PC-3 (cell line): ENCODE measurements around the gene STX16. TPM values are rescaled to one million over a fixed set of nuclear protein-coding genes. Genes with fewer than 3 reads are reported as not detected.

Experiments
- ATAC-seq: fragments of 200-7000 bp; cut with Tn5 transposase; 2 replicates; pipeline ENCODE4 v1.9.1; 2020; ENCODE audit warnings: mild to moderate bottlenecking, moderate library complexity
- BruUV-seq: library from RNA; stranded (reverse); fragments of 400-500 nt; replicated peaks from 2 replicates; lab custom pipeline; 2021; lab: Mats Ljungman, UMichigan
- CTCF ChIA-PET: fragments of 300-600 bp; sonication (Branson Sonifier 250); formaldehyde crosslinking; loops from one replicate; lab custom pipeline; 2022; ENCODE audit warnings: antibody characterized with exemption; lab: Charles Lee
- POLR2A ChIA-PET: fragments of 300-600 bp; sonication (Branson Sonifier 250); formaldehyde crosslinking; loops from one replicate; lab custom pipeline; 2022; ENCODE audit warnings: antibody characterized with exemption; ENCODE audit not compliant: unreplicated experiment; lab: Charles Lee
- DNase-seq: peaks from one replicate; pipeline ENCODE4 v3.0.0-alpha.2; 2015
- H2AFZ ChIP-seq: fragments of 300-600 bp; sonication (generic); 2 replicates; pipeline ENCODE4 v1.6.0; 2016; ENCODE audit warnings: antibody characterized with exemption, low read length
- H3F3A ChIP-seq: fragments of 300-600 bp; sonication (generic); one replicate; pipeline ENCODE4 v1.6.0; 2017; ENCODE audit warnings: antibody characterized with exemption, low read length, control low read depth, mild to moderate bottlenecking; ENCODE audit not compliant: unreplicated experiment
- H3K27ac ChIP-seq: fragments of 300-600 bp; sonication (generic); 2 replicates; pipeline ENCODE4 v1.5.1; 2016; ENCODE audit warnings: mild to moderate bottlenecking, low read length
- H3K27me3 ChIP-seq: fragments of 300-600 bp; sonication (generic); 2 replicates; pipeline ENCODE4 v1.6.1; 2016; ENCODE audit warnings: low read length, mixed read lengths
- H3K36me3 ChIP-seq: fragments of 300-600 bp; sonication (generic); 2 replicates; pipeline ENCODE4 v1.6.1; 2016; ENCODE audit warnings: low read depth, mixed run types, low read length, mixed read lengths
- H3K4me1 ChIP-seq: fragments of 300-600 bp; sonication (generic); 2 replicates; pipeline ENCODE4 v1.5.1; 2016; ENCODE audit warnings: low read length; ENCODE audit not compliant: insufficient read depth
- H3K4me2 ChIP-seq: fragments of 300-600 bp; sonication (generic); 2 replicates; pipeline ENCODE4 v1.6.0; 2016; ENCODE audit warnings: low read length
- H3K4me3 ChIP-seq: fragments of 300-600 bp; sonication (generic); 2 replicates; pipeline ENCODE4 v1.5.1; 2016; ENCODE audit warnings: mild to moderate bottlenecking, low read length, mixed read lengths
- H3K79me2 ChIP-seq: fragments of 300-600 bp; sonication (generic); 2 replicates; pipeline ENCODE4 v1.6.1; 2017; ENCODE audit warnings: low read length, mixed read lengths
- H3K9ac ChIP-seq: fragments of 300-600 bp; sonication (generic); 2 replicates; pipeline ENCODE4 v1.6.0; 2016; ENCODE audit warnings: mild to moderate bottlenecking, low read length
- H3K9me2 ChIP-seq: fragments of 300-600 bp; sonication (generic); replicated peaks from 2 replicates; pipeline ENCODE4 v1.6.1; 2016; ENCODE audit warnings: mixed run types, low read length, mixed read lengths
- H3K9me3 ChIP-seq: fragments of 300-600 bp; sonication (generic); 2 replicates; pipeline ENCODE4 v1.6.1; 2016; ENCODE audit warnings: low read length, mixed read lengths
- H4K20me1 ChIP-seq: fragments of 300-600 bp; sonication (generic); 2 replicates; pipeline ENCODE4 v1.6.1; 2016; ENCODE audit warnings: low read length, mixed read lengths
- CTCF ChIP-seq: fragments of 300-600 bp; sonication (generic); conservative IDR thresholded peaks from 2 replicates; pipeline ENCODE4 v1.5.1; 2017; ENCODE audit warnings: antibody characterized with exemption, low read depth, mild to moderate bottlenecking, low read length
- EZH2 ChIP-seq: fragments of 300-600 bp; sonication (generic); IDR thresholded peaks from one replicate; pipeline ENCODE4 v1.6.1; 2017; ENCODE audit warnings: antibody characterized with exemption, mild to moderate bottlenecking, low read length; ENCODE audit not compliant: unreplicated experiment
- EZH2phosphoT487 ChIP-seq: fragments of 300-600 bp; sonication (generic); IDR thresholded peaks from 2 replicates; pipeline ENCODE4 v1.6.1; 2018; ENCODE audit warnings: mild to moderate bottlenecking, antibody characterized with exemption, low read length, borderline replicate concordance
- intact Hi-C: fragments of 100-400 bp; cut with micrococcal nuclease; formaldehyde crosslinking; loops from 2 replicates; pipeline ENCODE4 v1.9.0; 2023
- total RNA-seq: library from RNA; depleted of rRNA; stranded (reverse); fragments of >200 nt; gene quantifications from 2 replicates; pipeline ENCODE4 v1.2.3, GENCODE V29; 2014

Gene STX16
- total RNA-seq, 1 experiment from 2014 or later = 44.2 TPM

- Histone ChIP-seq H3K79me2 (no peaks in the 10 kb centered on the region), H2AFZ (no peak overlapping the region), H3F3A (no peaks in the 10 kb centered on the region), H3K4me3 (no peak overlapping the region), H3K9ac (no peak overlapping the region), H3K4me2 (no peak overlapping the region), H3K27me3 (no peaks in the 10 kb centered on the region), H3K27ac (no peak overlapping the region), H3K9me2 (no peaks in the 10 kb centered on the region), H3K4me1 (no peaks in the 10 kb centered on the region), H3K9me3 (no peaks in the 10 kb centered on the region), H4K20me1 (no peaks in the 10 kb centered on the region), H3K36me3 (peaks cover 79% of the 10 kb centered on the region)
- POLR2A ChIA-PET = no interaction called here
- ATAC-seq (no peak), DNase-seq (no peak)
- CTCF ChIA-PET = no interaction called here
- intact Hi-C loops = loop anchor here (2.0 kb wide), 1 partner anchor 19 kb away; no protein-coding TSS in a partner anchor
- TF ChIP-seq EZH2 = no peak
- no peak for TF ChIP-seq CTCF
- no peak for TF ChIP-seq EZH2phosphoT487
- BruUV-seq = no TSS peak
Measured at GRCh38 chr20:58675641-58676040, 24.6 kb downstream of the STX16 start.

- TF ChIP-seq CTCF (no peak), EZH2phosphoT487 (no peak), EZH2 (no peak)
- Histone ChIP-seq H4K20me1 (no peaks in the 10 kb centered on the region), H3K4me3 (no peak overlapping the region), H3K9me3 (no peaks in the 10 kb centered on the region), H3K79me2 (no peaks in the 10 kb centered on the region), H2AFZ (no peak overlapping the region), H3K27ac (no peak overlapping the region), H3K36me3 (peaks cover 76% of the 10 kb centered on the region), H3K4me2 (no peak overlapping the region), H3K9me2 (no peaks in the 10 kb centered on the region), H3K27me3 (no peaks in the 10 kb centered on the region), H3F3A (no peaks in the 10 kb centered on the region), H3K9ac (no peak overlapping the region), H3K4me1 (no peaks in the 10 kb centered on the region)
- ChIA-PET CTCF (no interaction called here), POLR2A (no interaction called here)
- no peak for DNase-seq
- no TSS peak for BruUV-seq
- no peak for ATAC-seq
- intact Hi-C loops = loop anchor here (2.0 kb wide), 1 partner anchor 19 kb away; no protein-coding TSS in a partner anchor
Measured at GRCh38 chr20:58676161-58676560, 25.1 kb downstream of the STX16 start.

GRCh38 chr20:58677079-58677604 is 26.1 kb downstream of the STX16 start:
- intact Hi-C loops = loop anchor here (2.0 kb wide), 1 partner anchor 20 kb away; no protein-coding TSS in a partner anchor
- Histone ChIP-seq H3K27me3 (no peaks in the 10 kb centered on the region), H3K4me2 (no peak overlapping the region), H3K4me3 (no peak overlapping the region), H3K4me1 (peaks cover 2% of the 10 kb centered on the region), H3K27ac (no peak overlapping the region), H3K36me3 (peaks cover 74% of the 10 kb centered on the region), H3K79me2 (no peaks in the 10 kb centered on the region), H3K9me3 (no peaks in the 10 kb centered on the region), H3K9ac (no peak overlapping the region), H3F3A (no peaks in the 10 kb centered on the region), H4K20me1 (no peaks in the 10 kb centered on the region), H3K9me2 (no peaks in the 10 kb centered on the region), H2AFZ (no peak overlapping the region)
- BruUV-seq = TSS peak; percentile 22
- ChIA-PET CTCF (no interaction called here), POLR2A (no interaction called here)
- DNase-seq (no peak), ATAC-seq (peak; percentile 19; the same call in 1 of the 2 replicates)
- TF ChIP-seq EZH2 (no peak), EZH2phosphoT487 (no peak), CTCF (no peak)
